HG03442 (cell line): ENCODE results near the gene PIK3R2.
"Not testable (repeated sequence)": the region's sequence is repeated elsewhere in the genome, so short reads cannot be mapped to it uniquely, and the experiment has no call there.

Experiments
- ATAC-seq: cut with Tn5 transposase; IDR thresholded peaks from one replicate; pipeline ENCODE4 v1.9.1; 2021; ENCODE audit warnings: mild to moderate bottlenecking, moderate library complexity; ENCODE audit not compliant: unreplicated experiment

The PIK3R2 gene

GRCh38 chr19:18152442-18152816 is 534 bp upstream of the PIK3R2 start:
- peak; percentile 58 for ATAC-seq

DNA sequence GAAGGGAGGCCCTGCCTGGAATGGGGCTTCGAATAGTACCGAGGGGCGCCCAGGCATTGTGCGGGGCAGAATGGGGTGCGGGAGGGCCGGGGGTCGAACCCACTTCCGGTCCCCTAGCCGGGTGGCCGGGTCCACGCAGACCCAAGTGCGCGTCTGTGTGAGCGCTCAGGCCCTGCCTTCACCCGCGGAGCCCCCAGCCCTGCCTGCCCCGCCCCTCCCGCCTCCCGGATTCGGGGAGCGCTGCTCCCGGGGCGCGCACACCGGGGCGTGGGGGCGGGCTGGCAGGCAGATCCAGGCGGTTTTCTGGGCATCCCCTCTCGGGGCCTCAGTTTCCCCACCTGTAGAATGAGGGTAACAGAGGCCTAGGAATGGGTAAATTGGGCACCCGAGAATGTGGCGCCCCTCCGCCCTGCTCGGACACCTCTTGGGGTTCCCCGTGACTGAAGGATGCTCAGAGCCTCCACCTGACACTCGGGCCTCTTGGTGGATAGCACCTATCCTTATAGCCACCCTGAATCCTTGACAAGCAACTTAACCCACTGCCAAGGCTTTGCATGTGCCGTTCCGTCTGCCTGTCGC is 682 bp downstream of the PIK3R2 start:
- ATAC-seq, result peak; percentile 0

GRCh38 chr19:18155095-18156087 is 2.4 kb downstream of the PIK3R2 start:
- no peak for ATAC-seq

- no peak for ATAC-seq
These were observed 3.3 kb downstream of the PIK3R2 start for GRCh38 chr19:18156268-18156667.

DNA sequence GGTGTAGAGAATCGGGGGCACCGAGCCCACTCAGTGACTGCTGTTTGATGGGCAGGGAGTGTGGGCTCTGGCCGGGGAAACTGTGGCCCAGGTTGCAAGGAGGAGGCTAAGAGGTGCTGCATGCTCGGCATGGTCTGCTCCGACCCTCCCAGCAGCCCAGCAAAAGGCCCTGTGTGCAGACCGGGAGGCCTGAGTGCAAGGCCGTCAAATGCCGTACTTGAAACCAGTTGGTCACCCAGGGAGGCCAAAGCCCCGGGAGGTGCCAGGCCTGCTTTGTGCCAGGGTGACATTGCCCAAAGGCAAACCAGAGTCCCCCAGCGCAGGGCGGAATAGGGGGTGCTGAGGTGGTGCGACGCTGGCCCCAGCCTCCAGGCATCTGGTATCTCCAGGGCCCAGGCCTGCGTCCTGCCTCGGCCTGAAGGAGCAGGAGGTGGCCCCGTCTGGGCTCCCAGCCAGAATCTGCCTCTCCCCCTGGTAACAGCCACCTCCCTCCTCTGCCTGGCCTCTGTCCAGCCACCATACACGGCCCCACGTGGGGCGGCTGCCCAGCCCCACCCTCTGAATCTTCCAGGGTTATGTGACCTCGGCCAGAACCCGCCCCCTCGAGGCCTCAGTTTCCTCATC is 4.0 kb downstream of the PIK3R2 start:
- ATAC-seq, result no peak

- ATAC-seq, result no peak
These were observed 4.6 kb downstream of the PIK3R2 start for GRCh38 chr19:18157465-18158063.

DNA sequence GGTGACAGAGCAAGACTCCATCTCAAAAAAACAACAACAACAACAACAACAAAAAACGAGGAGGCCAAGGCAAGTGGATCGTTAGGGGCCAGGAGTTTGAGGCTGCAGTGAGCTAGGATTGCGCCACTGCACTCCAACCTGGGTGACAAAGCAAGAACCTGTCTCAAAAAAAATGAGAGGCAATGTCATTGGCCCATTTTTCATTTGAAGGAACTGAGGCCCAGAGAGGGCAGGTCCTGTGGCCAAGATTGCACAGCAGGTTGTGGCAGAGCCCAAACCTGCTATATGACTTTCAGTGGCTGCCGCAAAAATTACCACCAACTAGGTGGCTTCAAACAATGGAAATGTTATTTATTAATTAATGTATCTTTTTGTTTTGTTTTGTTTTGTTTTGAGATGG is 5.5 kb downstream of the PIK3R2 start:
- ATAC-seq, result no peak

DNA sequence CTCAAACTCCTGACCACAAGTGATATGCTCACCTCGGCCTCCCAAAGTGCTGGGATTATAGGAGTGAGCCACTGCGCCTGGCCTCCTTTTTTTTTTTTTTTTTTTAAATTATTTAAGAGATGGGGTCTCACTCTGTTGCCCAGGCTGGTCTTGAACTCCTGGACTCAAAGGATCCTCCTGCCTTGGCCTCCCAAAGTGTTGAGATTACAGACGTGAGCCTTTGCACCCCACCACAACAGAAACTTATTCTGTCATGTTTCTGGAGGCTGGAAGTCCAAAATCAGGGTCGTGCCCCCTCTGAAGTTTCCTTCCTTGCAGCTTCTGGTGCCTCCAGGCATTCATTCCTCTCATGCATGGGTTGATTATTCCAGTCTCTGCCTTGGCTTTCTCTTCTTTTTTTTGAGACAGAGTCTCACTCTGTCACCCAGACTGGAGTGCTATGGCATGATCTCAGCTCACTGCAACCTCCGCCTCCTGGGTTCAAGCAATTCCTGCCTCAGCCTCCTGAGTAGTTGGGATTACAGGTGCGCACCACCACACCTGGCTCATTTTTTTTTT is 6.2 kb downstream of the PIK3R2 start:
- not testable (repeated sequence) for ATAC-seq

- no peak for ATAC-seq
These were observed 6.8 kb downstream of the PIK3R2 start for GRCh38 chr19:18159810-18160209.

- ATAC-seq, result no peak
These were observed 7.6 kb downstream of the PIK3R2 start for GRCh38 chr19:18160493-18160970.

GRCh38 chr19:18160971-18161635 is 8.1 kb downstream of the PIK3R2 start:
- peak; percentile 66 for ATAC-seq

DNA sequence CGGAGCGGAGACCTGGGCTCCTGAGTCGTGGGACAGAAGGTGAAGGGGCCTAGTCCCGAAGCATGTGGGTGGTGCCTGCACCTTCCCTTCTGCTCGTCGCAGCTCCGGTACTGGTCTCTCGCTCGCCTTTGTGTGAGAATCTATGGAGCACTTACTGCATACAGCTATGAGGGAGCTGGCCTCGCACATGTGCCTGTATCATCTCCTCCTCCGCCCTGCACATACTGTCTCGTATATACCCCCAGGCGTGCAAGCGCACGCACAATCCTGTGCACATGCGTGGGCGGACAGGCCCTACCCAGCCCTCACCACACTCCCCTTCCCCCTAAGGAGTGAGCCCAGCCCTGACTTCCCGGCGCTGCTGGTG is 8.7 kb downstream of the PIK3R2 start:
- ATAC-seq, result peak; percentile 24

- no peak for ATAC-seq
These were observed 11.1 kb downstream of the PIK3R2 start for GRCh38 chr19:18164072-18164471.

GRCh38 chr19:18165794-18166544 is 13.0 kb downstream of the PIK3R2 start:
- no peak for ATAC-seq

GRCh38 chr19:18167011-18167410 is 14.0 kb downstream of the PIK3R2 start:
- ATAC-seq, result no peak

DNA sequence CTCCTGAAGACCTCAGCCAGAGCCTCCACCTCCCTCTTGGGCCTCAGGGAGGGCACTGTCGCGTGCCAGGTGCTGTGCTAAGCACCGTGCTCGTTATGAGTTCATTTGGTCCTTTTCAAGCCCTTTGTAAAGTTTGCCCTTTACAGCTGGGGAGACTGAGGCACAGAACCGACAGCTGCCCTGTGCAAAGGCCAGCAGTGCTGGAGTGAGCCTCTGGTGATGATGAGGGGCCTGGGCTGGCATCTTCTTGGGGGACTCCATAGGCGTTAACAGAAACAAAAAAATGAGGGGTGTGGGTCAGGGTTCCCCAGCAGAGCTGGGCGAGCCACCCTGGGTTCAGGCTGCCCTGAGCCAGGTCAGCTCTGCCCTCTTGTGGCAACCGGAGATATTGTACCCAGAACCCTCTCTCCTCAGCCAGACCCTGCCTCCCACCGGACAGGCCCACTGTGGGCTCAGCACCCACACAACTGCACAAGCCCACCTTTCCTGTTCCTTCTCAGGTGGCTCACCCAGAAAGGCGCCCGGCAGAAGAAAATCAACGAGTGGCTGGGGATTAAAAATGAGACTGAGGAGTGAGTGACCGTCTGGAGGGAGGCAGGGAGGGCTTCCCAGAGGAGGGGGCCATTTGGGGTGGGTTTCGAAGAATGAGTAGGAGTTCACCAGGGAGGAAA is 15.1 kb downstream of the PIK3R2 start:
- no peak for ATAC-seq

- ATAC-seq, result no peak
These were observed 15.9 kb downstream of the PIK3R2 start for GRCh38 chr19:18168673-18169381.

DNA sequence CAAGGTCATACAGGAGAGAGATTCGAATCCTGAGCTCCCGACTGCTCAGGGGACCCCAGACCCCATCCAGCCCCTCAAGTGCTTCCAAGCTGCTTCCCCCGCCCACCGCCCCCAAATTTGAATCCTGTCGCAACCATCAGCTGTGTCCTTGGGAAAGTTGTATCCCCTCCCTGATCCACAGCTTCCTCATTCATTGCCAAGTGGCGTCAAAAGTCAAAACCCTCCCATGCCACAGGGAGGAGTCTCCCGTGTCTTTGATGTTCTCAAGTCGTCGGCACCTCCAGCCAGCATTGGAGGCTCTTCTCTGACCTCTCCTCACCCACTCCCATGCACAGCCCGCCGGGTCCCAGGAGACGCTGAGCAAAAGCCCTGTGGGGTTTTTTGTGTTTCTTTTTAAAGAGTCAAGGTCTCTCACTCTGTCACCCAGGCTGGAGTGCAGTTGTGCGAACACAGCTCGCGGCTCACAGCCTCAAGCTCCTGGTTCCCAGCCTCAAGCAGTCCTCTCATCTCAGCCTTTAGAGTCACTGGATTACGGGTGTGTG is 17.8 kb downstream of the PIK3R2 start:
- no peak for ATAC-seq
